OCI-LY7 (cell line): Measurements from ENCODE around the gene GJE1. TPM values are rescaled to one million over a fixed set of nuclear protein-coding genes. Genes with fewer than 3 reads are reported as not detected.
"Not testable (repeated sequence)": the region's sequence is repeated elsewhere in the genome, so short reads cannot be mapped to it uniquely, and the experiment has no call there.

Experiments
- BruUV-seq: library from RNA; stranded (reverse); fragments of 400-500 nt; replicated peaks from 2 replicates; lab custom pipeline; 2021; lab: Mats Ljungman, UMichigan
- CTCF ChIA-PET: fragments of 300-600 bp; sonication (Branson Sonifier 250); formaldehyde crosslinking; loops from one replicate; lab custom pipeline; 2022; ENCODE audit warnings: antibody characterized with exemption; ENCODE audit not compliant: unreplicated experiment; lab: Charles Lee
- POLR2A ChIA-PET: fragments of 300-600 bp; sonication (Branson Sonifier 250); formaldehyde crosslinking; loops from one replicate; lab custom pipeline; 2022; ENCODE audit warnings: antibody characterized with exemption; lab: Charles Lee
- DNase-seq: peaks from one replicate; pipeline ENCODE4 v3.0.0-alpha.2; 2015; ENCODE audit warnings: low spot score
- H2AFZ ChIP-seq: fragments of 200-600 bp; sonication (generic), shearing (Covaris generic); 2 replicates; pipeline ENCODE4 v1.6.1; 2014; ENCODE audit warnings: mild to moderate bottlenecking, antibody characterized with exemption, low read length, moderate library complexity
- H3K27ac ChIP-seq: fragments of 200-600 bp; sonication (generic); 2 replicates; pipeline ENCODE4 v1.5.1; 2014; ENCODE audit warnings: mixed run types, low read depth, mild to moderate bottlenecking, moderate library complexity, low read length, inconsistent platforms; ENCODE audit not compliant: poor library complexity, severe bottlenecking
- H3K36me3 ChIP-seq: fragments of 200-600 bp; sonication (generic); 2 replicates; pipeline ENCODE4 v1.6.1; 2014; ENCODE audit warnings: mild to moderate bottlenecking, antibody characterized with exemption, low read length, moderate library complexity, mixed read lengths; ENCODE audit not compliant: insufficient read depth
- H3K4me1 ChIP-seq: fragments of 200-600 bp; sonication (generic); 2 replicates; pipeline ENCODE4 v1.5.1; 2014; ENCODE audit warnings: mild to moderate bottlenecking, low read length; ENCODE audit not compliant: insufficient read depth, poor library complexity, severe bottlenecking
- H3K4me2 ChIP-seq: fragments of 200-600 bp; sonication (generic); 2 replicates; pipeline ENCODE4 v1.6.1; 2014; ENCODE audit warnings: mild to moderate bottlenecking, low read length
- H3K4me3 ChIP-seq: fragments of 200-600 bp; sonication (generic); 2 replicates; pipeline ENCODE4 v1.5.1; 2014; ENCODE audit warnings: mild to moderate bottlenecking, low read depth, low read length; ENCODE audit not compliant: poor library complexity, severe bottlenecking
- H3K79me2 ChIP-seq: fragments of 200-600 bp; sonication (generic); 2 replicates; pipeline ENCODE4 v1.6.1; 2016; ENCODE audit warnings: low read depth, mild to moderate bottlenecking, low read length, moderate library complexity, mixed read lengths; ENCODE audit not compliant: insufficient read depth
- H3K9me2 ChIP-seq: fragments of 200-600 bp; sonication (generic); 2 replicates; pipeline ENCODE4 v1.6.1; 2016; ENCODE audit warnings: mild to moderate bottlenecking, low read length, mixed read lengths; ENCODE audit not compliant: insufficient read depth
- H3K9me3 ChIP-seq: fragments of 200-600 bp; sonication (generic); 2 replicates; pipeline ENCODE4 v1.6.1; 2014; ENCODE audit warnings: mild to moderate bottlenecking, mixed run types, low read length, mixed read lengths
- H4K20me1 ChIP-seq: fragments of 200-600 bp; sonication (generic); 2 replicates; pipeline ENCODE4 v1.6.1; 2014; ENCODE audit warnings: mild to moderate bottlenecking, antibody characterized with exemption, low read length, moderate library complexity, mixed read lengths; ENCODE audit not compliant: insufficient read depth
- EZH2phosphoT487 ChIP-seq: fragments of 200-600 bp; sonication (generic); IDR thresholded peaks from 2 replicates; pipeline ENCODE4 v1.6.1; 2018; ENCODE audit warnings: low read depth, borderline replicate concordance, mild to moderate bottlenecking, mixed run types, antibody characterized with exemption, low read length, moderate library complexity, mixed read lengths
- intact Hi-C: fragments of 100-400 bp; cut with micrococcal nuclease; formaldehyde crosslinking; loops from one replicate; pipeline ENCODE4 v1.10.0; 2022; ENCODE audit not compliant: unreplicated experiment
- total RNA-seq, 2 experiments: library from RNA; depleted of rRNA in 1 of 2; stranded (reverse); fragments of >200 nt in 1 of 2; shearing (Covaris generic) in 1 of 2; gene quantifications; 2 replicates each; pipeline ENCODE4 v1.2.3, GENCODE V29; 2014 to 2022
- TF ChIP-seq, protein P1 (sequence below): fragments of 200-600 bp; sonication (generic); conservative IDR thresholded peaks from 2 replicates; pipeline ENCODE4 v1.5.1; 2014; ENCODE audit warnings: mild to moderate bottlenecking, antibody characterized with exemption, low read length, moderate library complexity, mixed read lengths

GJE1 gene
- total RNA-seq, 2 experiments from 2014 or later, result not detected

DNA sequence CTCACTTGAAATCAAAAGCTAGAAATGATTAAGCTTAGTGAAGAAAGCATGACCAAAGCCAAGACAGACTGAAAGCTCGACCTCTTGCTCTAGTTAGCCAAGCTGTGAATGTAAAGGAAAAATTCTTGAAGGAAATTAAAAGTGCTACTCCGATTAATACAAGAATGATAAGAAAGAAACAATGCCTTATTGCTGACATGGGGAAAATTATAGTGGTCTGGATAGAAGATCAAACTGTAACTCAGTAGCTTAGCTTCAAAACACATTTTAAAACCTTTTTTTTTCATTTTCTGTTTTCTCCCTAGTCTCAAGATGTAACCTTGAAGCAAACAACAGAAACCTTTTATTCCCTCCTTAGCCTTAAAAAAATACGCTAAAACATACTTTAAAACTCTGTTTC is 11.4 kb upstream of the GJE1 start:
- Histone ChIP-seq H3K36me3 (no peaks in the 10 kb centered on the region), H3K4me2 (no peak overlapping the region), H3K9me3 (no peaks in the 10 kb centered on the region), H3K4me3 (no peak overlapping the region), H3K9me2 (no peaks in the 10 kb centered on the region), H2AFZ (no peak overlapping the region), H3K79me2 (no peaks in the 10 kb centered on the region), H3K27ac (no peak overlapping the region), H3K4me1 (no peaks in the 10 kb centered on the region), H4K20me1 (no peaks in the 10 kb centered on the region)
- TF ChIP-seq EZH2phosphoT487, result no peak
- TF ChIP-seq, protein P1, sequence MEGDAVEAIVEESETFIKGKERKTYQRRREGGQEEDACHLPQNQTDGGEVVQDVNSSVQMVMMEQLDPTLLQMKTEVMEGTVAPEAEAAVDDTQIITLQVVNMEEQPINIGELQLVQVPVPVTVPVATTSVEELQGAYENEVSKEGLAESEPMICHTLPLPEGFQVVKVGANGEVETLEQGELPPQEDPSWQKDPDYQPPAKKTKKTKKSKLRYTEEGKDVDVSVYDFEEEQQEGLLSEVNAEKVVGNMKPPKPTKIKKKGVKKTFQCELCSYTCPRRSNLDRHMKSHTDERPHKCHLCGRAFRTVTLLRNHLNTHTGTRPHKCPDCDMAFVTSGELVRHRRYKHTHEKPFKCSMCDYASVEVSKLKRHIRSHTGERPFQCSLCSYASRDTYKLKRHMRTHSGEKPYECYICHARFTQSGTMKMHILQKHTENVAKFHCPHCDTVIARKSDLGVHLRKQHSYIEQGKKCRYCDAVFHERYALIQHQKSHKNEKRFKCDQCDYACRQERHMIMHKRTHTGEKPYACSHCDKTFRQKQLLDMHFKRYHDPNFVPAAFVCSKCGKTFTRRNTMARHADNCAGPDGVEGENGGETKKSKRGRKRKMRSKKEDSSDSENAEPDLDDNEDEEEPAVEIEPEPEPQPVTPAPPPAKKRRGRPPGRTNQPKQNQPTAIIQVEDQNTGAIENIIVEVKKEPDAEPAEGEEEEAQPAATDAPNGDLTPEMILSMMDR, result no peak
- no TSS peak for BruUV-seq
- DNase-seq, result no peak
- CTCF ChIA-PET, result no interaction called here
- intact Hi-C loops, result no loop called here
- POLR2A ChIA-PET, result interaction anchor here (1.4 to 1.5 kb wide), 2 partner anchors 9 to 27 kb away, joined by 3 to 6 read pairs; no protein-coding TSS in a partner anchor

DNA sequence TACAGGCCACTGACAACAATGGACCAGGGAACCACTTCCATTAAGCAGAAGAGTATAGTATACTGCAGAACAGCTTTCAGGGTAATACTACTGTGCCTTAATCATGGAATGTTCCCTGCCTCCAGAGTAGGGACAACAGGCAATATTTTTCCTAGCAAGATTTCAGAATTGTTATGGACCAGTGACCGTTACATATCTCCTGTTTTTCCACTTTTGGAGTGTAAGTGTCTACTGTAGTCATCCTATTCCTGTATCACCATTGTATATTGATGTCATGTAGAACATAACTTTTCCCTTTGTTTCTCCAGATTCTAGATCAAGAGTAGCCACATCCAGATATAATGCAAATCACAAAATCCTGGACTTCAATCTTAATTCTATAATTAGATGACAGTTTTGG is 1.9 kb upstream of the GJE1 start:
- H3K9me3 ChIP-seq, result no peaks in the 10 kb centered on the region
- H3K4me2 ChIP-seq, result no peak overlapping the region
- H3K79me2 ChIP-seq, result no peaks in the 10 kb centered on the region
- no peaks in the 10 kb centered on the region for H3K9me2 ChIP-seq
- intact Hi-C loops, result no loop called here
- H4K20me1 ChIP-seq, result no peaks in the 10 kb centered on the region
- H2AFZ ChIP-seq, result no peak overlapping the region
- TF ChIP-seq, protein P1, result no peak
- TF ChIP-seq EZH2phosphoT487, result no peak
- H3K36me3 ChIP-seq, result no peaks in the 10 kb centered on the region
- H3K4me1 ChIP-seq, result no peaks in the 10 kb centered on the region
- CTCF ChIA-PET, result no interaction called here
- H3K4me3 ChIP-seq, result no peak overlapping the region
- no peak overlapping the region for H3K27ac ChIP-seq
- DNase-seq, result no peak
- POLR2A ChIA-PET, result no interaction called here
- BruUV-seq, result no TSS peak

DNA sequence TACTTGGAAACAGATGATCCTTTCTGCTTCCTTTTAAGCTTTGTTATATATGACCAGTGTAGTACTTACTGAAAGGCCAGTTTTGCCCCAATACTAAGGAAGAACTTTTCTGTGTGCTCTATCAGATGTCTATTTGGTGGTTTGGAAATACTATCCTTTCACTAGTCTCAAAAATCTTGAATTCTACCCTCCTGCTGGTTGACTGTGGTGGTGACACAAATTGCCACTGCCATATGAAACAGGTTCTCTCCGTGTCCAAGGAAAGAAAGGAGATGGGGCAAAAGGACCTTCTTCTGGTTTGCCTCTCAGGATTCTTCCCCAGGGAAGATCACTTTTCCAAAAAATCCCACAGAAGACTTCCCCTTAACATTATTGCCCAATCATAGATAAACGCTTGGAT is 6.2 kb downstream of the GJE1 start:
- no peak overlapping the region for H3K27ac ChIP-seq
- no peaks in the 10 kb centered on the region for H3K9me3 ChIP-seq
- no peaks in the 10 kb centered on the region for H3K9me2 ChIP-seq
- H4K20me1 ChIP-seq, result no peaks in the 10 kb centered on the region
- no peaks in the 10 kb centered on the region for H3K4me1 ChIP-seq
- intact Hi-C loops, result no loop called here
- TF ChIP-seq, protein P1, result no peak
- no peak for TF ChIP-seq EZH2phosphoT487
- ChIA-PET CTCF (no interaction called here), POLR2A (interaction anchor here (1.0 kb wide), 1 partner anchor 22 kb away, joined by 3 read pairs; no protein-coding TSS in a partner anchor)
- no peaks in the 10 kb centered on the region for H3K36me3 ChIP-seq
- no peak for DNase-seq
- no TSS peak for BruUV-seq
- no peak overlapping the region for H2AFZ ChIP-seq
- no peak overlapping the region for H3K4me2 ChIP-seq
- no peak overlapping the region for H3K4me3 ChIP-seq
- no peaks in the 10 kb centered on the region for H3K79me2 ChIP-seq

DNA sequence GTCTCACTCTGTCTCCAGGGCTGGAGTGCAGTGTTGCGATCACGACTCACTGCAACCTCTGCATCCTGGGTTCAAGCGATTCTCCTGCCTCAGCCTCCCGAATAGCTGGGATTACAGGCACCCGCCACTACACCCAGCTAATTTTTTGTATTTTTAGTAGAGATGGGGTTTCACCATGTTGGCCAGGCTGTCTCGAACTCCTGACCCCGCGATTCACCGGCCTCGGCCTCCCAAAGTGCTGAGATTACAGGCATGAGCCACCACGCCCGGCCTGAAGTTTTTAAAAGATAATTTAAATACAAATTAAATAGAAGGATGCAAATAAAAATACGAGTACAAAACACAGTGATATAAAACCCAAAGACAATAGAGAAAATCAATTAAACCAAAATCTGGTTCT is 8.8 kb downstream of the GJE1 start:
- BruUV-seq, result not testable (repeated sequence)

More for the DNA sequence above, 8.8 kb downstream of the GJE1 start:
- H3K9me2 ChIP-seq, H3K4me3 ChIP-seq, H3K9me3 ChIP-seq, H3K79me2 ChIP-seq, H3K36me3 ChIP-seq, DNase-seq, H2AFZ ChIP-seq, H3K27ac ChIP-seq, H4K20me1 ChIP-seq, CTCF ChIA-PET, H3K4me2 ChIP-seq, POLR2A ChIA-PET, H3K4me1 ChIP-seq: not testable (repeated sequence)
- intact Hi-C loops, result loop anchor here (10.0 kb wide), 2 partner anchors 657 to 1313 kb away; partner anchors contain the start of genes ADAT2 and PEX3
